T-helper 1 cell (primary cell): ENCODE data around the gene SRRM4.

Experiments used
- DNase-seq, 5 donors: peaks; one replicate each; pipeline ENCODE4 v3.0.0-alpha.2; 2012 to 2020

The SRRM4 gene

DNA sequence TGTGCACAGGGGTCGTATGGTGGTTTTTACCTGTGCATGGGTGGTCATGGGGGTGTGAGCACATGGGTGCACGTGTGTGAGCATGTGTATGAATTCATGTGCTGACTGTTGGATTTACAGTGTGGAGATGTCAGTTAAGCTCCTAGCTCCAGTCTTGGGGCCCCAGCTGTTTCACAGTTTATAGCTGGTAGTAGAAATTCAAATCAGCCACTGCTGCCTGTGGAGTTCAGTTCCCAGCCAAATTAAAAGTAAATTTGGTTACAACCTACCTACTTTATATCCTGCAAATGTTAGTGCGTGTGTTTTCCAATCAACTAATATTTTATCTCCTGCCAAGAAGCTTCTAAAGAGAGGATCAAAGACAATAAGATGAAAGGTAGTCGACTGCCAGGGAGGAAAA lies 141.4 kb downstream of the SRRM4 start:
- no peak for DNase-seq

DNA sequence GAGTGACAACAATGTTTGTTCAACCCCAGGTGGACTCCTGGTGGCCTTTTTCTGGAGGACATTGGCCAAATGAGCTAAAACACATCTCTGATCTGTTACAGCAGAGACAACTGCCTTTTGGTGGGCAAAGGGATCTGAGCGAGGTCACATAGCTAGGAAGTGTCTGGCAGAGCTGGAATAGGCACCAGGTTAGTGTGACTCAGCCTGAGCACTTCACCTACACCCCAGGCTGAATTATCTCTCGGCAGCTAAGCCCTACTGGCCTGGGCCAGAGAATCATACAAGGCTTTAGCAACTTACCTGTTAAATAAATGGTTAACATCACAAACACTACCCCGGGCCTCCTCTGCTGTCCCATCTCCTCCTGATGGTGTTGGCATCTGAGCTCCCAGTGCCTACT lies 147.2 kb downstream of the SRRM4 start:
- DNase-seq: no peak

DNA sequence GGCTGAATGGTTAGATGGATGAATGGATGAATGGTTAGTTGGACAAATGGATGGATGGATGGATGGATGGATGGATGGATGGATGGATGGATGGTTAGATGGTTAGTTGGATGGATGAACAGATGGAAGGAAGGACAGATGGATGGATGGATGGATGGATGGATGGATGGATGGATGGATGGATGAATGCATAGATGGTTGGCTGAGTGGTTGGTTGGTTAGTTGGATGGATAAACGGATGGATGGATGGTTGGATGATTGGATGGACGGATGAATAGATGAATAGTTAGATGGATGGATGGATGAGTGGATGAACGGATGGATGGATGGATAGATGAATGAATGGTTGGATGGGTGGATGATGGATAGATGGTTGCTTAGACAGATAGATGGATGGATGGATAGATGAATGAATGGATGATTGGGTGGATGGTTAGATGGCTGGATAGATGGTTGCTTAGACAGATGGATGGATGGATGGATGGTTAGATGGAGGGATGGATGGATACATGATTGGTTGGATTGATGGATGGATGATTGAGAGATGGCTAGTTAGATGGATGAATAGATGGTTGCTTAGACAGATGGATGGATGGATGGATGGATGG lies 148.6 kb downstream of the SRRM4 start:
- no peak for DNase-seq

DNA sequence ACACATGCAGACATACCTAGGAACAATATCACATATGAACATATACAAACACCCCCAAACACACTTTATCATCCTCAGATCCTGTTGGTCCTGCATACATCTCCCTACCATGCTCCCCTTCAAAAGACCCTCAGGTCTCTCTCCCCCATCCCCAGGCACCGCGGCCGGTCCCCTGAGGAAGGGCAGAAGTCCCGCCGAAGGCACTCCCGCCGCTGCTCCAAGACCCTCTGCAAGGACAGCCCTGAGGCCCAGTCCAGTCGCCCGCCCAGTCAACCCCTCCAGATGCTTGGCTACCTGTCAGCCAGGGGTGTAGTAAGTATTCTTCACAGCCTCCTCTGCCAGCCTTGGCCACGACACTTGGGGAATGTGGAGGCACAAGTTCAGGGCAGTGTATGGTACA lies 149.2 kb downstream of the SRRM4 start:
- DNase-seq: no peak

DNA sequence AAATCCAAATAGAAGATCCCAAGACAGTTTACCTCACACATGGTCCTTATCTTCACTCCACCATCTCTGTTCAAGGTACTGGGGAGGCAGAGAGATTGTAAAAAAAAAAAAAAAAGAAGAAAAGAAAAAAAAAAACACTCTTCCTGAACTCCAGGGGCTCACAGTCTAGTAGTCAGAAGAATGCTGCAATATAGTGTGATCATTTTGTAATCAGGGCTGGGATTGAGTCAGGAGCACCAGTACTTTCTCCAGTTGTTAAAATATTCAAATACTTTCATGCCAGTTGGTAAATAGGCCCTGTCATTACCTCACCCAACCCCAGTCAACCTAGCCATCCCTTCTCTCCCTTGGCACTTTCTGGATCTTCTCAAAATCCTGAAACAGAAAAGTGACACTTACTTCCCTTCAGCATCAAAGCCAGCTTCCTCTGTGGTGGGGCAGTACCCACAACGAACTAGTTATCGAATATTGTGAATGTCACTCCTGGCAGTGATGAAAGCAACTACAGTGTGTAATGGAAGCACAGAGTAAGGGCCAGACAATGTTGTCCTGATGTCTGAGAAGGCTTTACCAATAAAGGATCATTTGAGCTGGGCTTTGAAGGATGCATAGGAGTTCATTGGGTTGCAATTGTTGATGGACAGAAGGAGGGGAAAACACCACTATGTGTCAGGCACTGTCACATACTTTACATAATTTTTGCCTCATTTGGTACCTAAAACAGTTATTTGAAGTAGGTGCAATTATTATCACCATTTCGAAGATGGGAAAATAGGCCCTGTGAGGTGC lies 153.1 kb downstream of the SRRM4 start:
- DNase-seq: no peak

DNA sequence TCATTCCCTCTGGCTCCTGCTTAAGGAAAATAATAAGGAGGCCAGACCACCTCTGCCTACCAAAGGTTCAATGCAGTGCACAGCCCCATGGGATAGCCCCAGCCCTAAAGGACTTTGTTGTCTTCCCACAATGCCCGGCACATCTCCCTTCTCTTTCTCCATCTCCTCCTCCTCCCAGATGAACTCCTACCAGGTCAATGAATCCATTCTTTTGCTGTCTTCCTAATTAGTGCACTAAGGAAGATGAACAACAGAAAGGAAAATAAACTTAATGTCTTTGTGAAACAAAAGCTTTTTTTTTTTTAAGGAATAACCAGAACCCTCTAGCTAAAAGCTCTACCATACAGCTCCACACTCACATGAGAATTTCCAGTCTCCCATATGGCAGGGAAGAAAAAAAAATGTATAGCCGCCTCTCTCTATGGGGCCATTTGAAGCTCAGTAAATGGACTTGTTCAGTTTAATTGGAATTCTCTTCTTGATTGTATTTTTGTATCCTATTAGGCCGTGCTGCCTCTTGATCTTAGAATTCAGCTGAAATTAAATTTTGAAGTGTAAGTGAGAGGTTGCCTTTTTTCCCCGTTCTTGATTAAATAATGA lies 155.6 kb downstream of the SRRM4 start:
- DNase-seq: no peak

DNA sequence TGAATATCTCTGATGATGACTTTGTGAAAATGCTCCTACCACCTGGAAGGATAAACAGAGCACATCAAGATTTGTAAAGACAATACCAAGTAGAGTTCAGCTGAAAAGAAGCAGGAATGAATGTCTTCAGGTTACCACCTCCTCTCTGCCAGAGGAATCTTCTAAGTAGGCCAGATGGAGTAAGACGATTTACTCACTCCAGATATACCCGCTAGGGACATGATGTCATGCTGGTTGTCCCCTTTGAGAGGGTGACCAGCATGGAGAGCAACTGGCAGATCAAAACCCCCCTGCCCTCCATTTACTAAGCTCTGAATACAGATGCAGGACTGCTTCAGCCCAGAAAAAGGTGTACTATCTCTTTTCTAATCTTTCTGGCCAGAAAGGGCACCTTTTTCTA lies 158.1 kb downstream of the SRRM4 start:
- DNase-seq: no peak

DNA sequence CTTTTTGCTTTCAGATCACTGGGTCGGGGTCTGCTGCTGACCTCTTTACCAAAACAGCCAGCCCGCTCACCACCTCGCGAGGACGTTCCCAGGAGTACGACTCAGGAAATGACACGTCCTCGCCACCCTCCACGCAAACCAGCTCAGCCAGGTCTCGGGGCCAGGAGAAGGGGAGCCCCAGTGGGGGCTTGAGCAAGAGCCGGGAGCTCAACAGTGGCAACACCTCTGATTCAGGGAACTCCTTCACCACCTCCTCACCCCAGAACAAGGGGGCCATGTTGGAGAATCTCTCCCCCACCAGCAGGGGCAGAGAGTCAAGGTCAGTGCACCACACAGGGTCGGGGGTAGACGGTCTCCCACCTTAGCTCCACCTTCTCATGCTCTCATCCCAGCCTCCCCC lies 164.0 kb downstream of the SRRM4 start:
- DNase-seq: no peak

DNA sequence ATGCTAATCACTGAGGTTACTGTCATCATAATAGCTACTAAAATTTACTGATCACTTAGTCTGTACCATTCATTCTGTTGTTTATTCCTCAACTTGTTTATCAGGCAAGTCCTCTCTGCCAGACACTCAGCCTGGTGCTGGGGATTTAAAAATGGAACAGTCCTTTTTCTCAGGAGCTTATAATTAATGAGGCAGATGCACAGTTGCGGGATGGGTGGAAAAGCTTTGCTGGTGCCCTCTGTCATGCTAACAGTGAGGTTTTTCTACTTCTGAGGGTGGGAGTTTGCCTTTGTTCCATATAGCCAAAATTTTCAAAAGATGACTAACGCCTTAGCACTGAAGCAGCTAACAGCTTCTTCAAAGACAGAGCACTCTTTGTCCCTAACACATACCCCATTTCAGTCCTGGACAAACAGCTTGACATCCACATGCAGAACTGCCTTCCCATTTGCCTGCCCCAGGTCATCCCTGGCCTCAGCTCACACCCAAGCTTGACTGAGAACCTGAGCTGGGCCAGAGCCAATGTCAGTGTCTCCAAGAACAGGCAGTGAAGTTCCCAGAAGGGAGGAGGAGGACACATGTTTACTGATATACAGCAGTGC lies 166.6 kb downstream of the SRRM4 start:
- no peak for DNase-seq

DNA sequence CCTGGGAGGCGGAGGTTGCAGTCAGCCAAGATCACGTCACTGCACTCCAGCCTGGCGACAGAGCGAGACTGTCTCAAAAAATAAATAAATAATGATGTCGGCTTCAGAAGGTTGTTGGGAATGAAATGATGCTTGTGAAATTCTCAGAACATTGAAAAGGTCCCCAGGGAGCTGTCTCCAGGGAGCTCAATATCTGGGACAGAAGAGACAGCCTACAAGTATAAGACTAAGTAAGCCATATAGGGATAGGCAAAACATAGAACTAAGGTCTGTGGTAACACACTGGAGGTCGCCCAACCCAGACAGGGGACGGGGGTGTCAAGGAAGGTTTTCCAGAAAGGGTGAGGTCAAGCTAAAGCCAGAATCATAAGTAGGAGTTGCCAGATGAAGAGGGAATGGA lies 167.9 kb downstream of the SRRM4 start:
- no peak for DNase-seq

DNA sequence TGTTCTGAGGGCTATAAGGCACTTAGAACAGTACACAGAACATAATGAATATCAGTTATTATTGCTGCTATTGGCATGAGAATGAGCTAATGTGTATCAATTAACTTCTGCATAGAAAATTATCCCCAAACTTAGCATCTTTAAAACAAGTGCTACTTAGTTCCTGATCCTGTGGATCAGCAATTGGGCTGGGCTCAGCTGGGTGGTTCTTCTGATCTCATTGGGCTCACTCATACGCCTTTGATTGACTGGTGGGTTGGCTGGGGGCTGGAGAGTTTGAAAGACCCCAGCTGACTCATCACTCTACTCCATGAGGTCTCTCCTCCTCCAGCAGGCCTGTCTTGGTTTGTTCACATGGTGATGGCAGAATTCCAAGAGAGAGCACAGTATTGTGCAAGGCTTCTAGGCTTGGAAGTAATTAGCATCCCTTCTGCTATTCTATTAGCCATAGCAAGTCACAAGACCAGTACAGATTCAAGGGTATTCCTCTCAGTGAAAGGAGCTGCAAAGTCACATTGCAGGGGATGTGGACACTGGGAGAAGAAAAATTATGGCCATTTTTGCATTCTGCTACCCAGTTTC lies 170.2 kb downstream of the SRRM4 start:
- no peak for DNase-seq

DNA sequence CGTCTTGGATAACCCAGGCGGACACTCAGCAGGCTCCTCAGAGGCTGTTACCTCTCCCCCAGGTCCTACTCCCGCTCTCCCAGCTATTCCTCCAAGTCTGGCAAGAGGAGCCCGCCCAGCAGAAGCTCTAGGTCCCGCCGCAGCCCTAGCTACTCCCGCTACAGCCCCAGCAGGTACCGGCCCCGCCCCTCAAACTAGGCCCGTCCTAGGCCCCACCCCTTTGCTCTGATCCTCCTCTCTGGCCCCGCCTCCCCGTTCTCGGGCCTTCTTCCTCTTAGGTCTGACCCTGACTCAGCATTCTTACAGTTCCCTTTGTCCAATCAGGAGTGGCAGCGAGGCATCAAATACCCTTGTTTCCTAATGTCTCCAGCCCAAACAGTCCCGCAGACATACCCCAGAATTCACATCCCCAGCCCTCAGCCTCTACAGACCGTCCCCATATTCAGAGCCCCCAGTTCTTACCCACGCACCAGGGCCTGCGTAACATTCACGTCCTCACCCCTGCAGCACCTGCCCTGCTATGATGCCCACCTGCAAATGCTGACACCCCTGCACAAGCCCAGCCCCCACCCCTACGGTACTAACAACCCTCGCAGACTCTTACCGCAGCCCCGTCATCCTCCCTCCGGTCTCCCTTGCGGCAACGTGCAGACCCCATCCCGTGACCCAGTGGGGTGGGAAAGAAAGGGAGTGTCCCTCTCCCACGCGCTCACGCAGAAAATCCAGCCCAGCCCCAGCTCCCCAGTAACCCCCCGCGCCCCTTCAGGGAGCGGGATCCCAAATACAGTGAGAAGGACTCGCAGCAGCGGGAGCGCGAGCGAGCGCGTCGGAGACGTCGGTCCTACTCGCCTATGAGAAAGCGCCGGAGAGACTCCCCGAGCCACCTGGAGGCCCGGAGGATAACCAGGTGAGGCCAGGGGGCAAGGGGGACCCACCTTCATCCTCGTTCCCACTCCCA lies 172.4 kb downstream of the SRRM4 start:
- DNase-seq: peak in 1 of 5 donors; percentile 30

DNA sequence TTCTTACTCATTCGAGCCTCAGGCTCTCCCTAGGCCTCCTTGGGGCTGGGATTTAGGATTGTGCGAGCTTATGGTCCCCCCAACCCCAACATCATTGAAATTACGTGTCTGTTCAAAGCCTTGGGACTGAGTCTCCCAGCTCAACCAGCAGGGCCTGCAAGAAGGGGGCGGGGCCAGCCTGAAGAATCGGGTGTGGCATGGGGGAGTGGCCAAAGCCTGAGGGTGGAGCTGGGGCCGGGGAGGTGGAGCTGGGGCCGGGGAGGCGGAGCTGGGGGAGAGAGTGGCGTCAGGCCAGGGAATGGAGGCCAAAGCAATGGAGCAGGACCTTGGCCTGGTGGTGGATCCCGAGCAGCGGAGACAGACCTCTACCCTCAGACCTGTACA lies 173.1 kb downstream of the SRRM4 start:
- DNase-seq: no peak

DNA sequence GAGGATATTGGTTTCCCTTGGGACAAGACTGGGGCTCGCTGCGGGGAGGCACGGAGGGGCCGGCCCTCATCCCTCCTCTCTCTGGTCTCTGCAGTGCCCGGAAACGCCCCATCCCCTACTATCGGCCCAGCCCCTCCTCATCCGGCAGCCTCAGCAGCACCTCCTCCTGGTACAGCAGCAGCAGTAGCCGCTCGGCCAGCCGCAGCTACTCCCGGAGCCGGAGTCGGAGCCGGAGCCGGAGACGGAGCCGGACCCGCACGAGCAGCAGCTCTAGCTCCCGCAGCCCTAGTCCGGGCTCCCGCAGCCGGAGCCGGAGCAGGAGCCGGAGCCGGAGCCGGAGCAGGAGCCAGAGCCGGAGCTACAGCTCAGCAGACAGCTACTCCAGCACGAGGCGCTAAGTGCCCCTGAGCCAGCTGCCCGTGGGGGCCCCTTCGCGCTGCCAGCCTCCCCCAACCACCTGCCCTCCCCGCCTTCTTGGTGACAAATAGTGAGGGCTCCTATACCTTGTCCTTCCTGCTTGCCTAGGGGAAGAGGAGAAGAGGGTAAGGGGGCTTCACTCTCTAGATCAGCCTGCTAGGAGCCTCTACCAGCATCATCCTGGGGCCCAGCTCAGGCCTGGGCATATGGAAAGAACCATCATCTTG lies 175.2 kb downstream of the SRRM4 start:
- no peak for DNase-seq

DNA sequence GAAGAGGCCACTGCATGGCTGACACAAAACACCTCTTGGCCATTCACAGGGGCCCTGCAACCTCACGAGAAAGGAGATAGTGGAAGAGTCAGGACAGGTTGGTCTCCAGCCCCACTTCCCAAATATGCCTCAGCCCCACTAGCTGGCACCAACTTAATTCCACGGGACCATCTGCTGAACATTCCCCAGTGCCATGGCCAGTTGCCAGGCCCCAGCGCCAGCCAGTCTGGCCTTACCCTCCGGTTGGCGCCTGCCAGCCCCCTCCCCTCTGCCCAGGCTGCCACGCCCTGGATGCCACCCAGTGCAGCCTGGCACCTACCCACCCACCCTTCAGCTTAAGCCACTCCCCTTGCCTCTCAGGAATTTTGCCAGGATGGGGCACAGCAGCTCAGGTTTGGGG lies 176.2 kb downstream of the SRRM4 start:
- DNase-seq: no peak

DNA sequence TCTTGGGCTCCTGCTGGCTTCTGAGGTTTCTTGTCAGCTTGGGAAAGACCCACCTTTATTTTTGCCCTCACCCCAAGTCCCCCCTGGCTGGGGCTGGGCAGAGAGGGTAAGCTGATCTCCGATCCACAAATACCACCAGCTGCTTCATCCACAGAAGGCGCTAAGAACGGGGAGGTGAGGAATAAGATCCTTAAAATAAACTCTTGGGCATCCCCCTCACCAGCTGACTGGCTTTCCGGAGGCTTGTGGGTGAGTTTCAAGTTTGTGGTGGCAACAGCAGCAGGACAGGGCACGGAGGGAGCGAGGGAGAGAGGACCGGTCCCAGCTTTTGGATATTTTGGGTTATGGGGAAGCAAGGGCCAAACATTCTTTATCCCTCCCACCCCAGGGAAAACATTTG lies 176.6 kb downstream of the SRRM4 start:
- no peak for DNase-seq

DNA sequence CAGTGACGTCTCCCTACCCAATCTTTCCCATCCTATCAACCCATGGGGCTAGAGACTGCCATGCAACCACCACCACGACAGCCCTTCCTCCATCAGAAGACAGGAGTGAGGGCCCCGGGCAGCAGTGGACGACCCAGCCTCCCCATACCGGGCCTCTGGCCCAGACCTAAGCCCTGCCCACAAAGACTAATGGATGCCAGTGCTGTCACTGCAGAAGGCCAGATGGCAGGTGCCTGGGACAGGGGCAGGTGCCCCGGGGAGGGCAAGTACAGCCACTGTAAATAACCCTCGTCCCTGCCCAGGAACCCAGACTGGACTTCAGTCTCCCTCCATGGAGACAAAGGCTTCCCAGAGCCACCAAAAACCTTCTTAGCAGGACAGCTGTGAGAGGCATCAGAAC lies 177.1 kb downstream of the SRRM4 start:
- DNase-seq: no peak

DNA sequence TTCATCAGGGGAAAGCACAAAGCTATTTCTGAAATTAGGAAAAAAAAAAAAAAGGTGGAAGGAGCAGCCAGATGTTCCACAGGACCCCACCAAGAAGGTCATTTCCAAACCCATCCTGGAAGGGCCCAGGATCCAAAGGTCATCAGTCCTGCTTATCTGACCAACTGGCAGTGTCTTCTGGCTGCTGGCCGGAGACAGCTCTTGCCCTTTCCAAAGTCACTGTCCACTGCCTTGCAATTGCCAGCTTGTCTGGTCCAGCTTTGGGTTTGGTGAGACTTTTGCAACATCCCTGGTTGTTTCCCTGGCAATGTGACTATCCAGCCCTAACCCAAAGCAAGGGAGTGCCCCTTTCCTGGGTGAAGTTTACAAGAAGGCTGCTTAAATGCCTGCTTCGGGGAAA lies 178.5 kb downstream of the SRRM4 start:
- no peak for DNase-seq

DNA sequence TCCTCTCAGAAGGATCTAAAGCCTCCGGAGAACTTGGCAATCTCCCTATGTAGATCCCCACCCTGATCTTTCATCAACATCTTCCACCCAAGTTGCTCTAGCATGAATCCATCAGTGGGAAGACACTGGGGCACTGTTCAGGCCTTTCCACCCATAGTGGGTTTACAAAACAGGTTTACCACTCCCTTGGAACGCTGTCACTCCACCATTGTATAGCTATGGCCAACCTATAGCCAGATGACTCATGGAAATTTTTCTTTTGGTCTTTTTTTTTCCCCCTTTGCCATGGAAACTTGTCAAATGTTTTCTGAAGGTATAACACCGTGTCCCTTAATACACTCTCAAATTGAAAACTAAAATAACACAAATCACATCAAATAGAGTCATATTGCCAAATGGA lies 186.6 kb downstream of the SRRM4 start:
- no peak for DNase-seq

DNA sequence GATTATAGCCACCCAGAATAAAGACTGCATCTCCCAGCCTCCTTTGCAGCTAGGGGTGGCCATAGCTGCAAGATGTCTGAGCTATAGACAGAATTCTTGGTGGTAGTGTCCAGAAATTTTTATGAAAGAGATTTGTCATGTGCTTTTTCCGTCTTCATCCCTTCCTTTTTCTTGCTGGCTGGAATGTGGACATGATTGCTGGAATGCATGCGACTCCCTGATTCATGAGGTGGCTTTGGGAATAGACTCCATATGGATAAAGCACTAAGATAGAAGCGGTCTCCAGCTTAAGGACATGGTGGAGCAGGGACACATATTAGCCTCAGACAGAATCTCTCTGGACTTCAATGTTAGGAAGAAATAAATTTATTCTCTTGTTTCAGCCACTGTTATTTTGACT lies 187.4 kb downstream of the SRRM4 start:
- DNase-seq: no peak

DNA sequence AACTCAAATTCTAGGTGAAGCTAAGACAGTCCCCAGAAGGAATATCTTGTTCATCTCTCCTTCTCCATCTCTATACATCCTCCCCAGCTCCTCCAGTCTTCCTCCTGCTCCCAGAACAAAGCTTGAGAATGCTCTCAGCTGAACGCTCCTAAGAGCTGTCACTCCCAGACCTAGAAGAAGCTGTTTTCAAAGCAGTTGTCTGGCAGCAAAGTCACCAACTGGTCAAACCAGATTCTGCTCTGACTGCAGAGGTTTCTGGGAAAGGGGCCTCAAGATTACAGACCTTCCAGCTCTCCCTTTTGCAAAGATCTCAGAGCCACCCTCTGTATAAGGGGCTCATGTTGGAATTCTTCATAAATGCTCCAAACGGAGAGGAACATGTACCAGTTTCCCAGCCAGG lies 187.8 kb downstream of the SRRM4 start:
- DNase-seq: no peak

DNA sequence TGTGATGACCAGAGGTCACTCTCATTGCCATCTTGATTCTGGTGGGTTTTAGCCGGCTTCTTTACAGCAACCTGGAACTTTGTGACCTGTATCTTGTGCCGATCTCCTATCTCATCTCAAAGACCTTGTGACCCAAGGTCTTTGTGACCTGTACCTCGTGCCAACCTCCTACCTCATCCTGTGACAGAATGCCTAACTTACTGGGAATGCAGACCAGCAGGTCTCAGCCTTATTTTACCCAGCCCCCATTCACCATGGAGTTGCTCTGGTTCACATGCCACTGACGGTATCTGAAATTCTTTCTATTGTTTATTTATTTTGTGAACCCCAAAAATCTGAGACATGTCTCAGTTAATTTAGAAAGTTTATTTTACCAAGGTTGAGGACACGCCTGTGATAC lies 189.9 kb downstream of the SRRM4 start:
- no peak for DNase-seq
